SK-MEL-5 (cell line): ENCODE measurements around the gene SIGLEC11. TPM values are rescaled to one million over a fixed set of nuclear protein-coding genes. Genes with fewer than 3 reads are reported as not detected.
"Not testable (repeated sequence)": the region's sequence is repeated elsewhere in the genome, so short reads cannot be mapped to it uniquely, and the experiment has no call there.

Experiments used
- DNase-seq: peaks from one replicate; pipeline ENCODE4 v3.0.0-alpha.2; 2016; ENCODE audit warnings: low read depth, low spot score
- in situ Hi-C: cut with HindIII; loops from 2 replicates; pipeline ENCODE4 v1.10.0; 2016; ENCODE audit warnings: low sequenced_read_pairs, high pct_unique_total_duplicates, low pct_unique_long_range_greater_than_20kb
- polyA plus RNA-seq, 2 experiments: library from polyadenylated mRNA; depleted of rRNA; stranded (reverse); fragments of >200 nt; gene quantifications; 2 replicates each; pipeline ENCODE4 v1.2.3, GENCODE V29; 2015
- total RNA-seq: library from RNA; depleted of rRNA; stranded (reverse); fragments of >200 nt; shearing (Covaris generic); gene quantifications from 2 replicates; pipeline ENCODE4 v1.2.3, GENCODE V29; 2014; rRNA removed

Gene SIGLEC11, protein sequence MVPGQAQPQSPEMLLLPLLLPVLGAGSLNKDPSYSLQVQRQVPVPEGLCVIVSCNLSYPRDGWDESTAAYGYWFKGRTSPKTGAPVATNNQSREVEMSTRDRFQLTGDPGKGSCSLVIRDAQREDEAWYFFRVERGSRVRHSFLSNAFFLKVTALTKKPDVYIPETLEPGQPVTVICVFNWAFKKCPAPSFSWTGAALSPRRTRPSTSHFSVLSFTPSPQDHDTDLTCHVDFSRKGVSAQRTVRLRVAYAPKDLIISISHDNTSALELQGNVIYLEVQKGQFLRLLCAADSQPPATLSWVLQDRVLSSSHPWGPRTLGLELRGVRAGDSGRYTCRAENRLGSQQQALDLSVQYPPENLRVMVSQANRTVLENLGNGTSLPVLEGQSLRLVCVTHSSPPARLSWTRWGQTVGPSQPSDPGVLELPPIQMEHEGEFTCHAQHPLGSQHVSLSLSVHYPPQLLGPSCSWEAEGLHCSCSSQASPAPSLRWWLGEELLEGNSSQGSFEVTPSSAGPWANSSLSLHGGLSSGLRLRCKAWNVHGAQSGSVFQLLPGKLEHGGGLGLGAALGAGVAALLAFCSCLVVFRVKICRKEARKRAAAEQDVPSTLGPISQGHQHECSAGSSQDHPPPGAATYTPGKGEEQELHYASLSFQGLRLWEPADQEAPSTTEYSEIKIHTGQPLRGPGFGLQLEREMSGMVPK
- total RNA-seq, result not detected in 2 replicates
- not detected in 2 replicates for polyA plus RNA-seq (2015; cell fraction: cytosol; rRNA removed)
- not detected in 2 replicates for polyA plus RNA-seq (2015; cell fraction: nucleus; rRNA removed)

- in situ Hi-C loops, result not testable (repeated sequence)
Observed at GRCh38 chr19:49960980-49961379, at the start of gene SIGLEC11. Gene SIGLEC11 (minus strand): TSS chr19:49961172. CDS start chr19:49961081, 91 bp downstream.

DNA sequence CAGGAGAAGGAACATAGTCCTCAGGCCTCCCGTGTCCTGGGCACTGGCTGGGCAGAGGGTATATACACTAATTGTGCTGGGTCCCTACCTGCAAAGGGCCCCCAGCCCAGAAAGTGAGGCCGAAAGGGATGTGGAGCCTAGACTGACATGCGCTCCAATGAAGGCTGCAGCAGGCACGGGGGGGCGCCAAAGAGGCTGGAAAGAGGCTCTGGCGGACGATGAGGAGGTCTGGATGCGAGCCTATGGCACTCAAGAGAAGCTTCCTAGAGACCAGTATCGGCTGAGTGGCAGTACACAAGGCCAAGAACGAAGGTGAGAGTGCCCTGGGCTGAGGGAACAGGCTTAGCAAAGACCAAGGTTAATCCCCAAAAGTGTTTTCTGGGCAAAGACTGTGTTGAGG lies 47.6 kb upstream of the SIGLEC11 start:
- DNase-seq, result peak; percentile 57
- in situ Hi-C loops, result no loop called here

More at GRCh38 chr19:49960980-49961379, at the start of gene SIGLEC11:
- DNase-seq, result not testable (repeated sequence)

DNA sequence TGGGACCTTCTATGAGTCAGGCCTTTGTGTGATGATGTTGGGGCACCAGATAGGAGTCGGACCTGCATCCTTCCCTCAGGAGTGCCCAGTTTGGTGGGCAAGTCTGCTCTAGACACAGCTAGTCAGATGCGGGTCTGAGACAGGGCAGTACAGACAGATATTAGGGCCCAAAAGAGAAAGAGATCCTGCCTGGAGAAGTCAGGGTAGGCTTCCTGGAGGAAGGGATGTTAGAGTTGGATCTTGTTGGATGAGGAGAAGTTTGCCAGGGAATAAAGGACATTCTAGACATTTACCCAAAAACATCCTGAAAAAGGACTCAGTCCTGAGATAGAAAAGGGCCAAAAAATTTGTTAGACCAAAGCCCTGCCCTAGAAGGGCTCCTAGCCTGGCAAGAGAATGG lies 47.0 kb upstream of the SIGLEC11 start:
- no peak for DNase-seq
- in situ Hi-C loops, result no loop called here

DNA sequence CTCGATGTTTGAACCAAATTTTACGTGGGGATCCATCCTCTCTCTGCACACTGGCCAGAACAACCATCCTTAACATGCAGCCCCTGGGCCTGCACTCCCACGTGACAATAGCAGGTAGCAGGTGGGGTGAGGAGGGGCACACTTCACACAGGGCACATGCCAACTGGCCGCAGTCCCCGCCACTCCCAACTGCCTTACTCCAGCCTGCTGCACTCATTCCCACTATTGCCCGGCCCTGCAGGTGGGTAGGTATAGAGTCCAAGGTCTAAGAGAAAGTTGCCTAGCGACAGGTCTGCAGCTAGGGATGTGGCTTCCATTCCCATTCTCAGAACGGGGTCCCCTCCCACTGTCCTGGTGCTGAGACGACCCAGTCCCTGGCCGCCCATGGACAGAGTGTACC lies 46.2 kb upstream of the SIGLEC11 start:
- DNase-seq, result no peak
- in situ Hi-C loops, result no loop called here

- in situ Hi-C loops, result no loop called here
- DNase-seq, result no peak
Observed at GRCh38 chr19:50005428-50005827, 44.5 kb upstream of the SIGLEC11 start.

DNA sequence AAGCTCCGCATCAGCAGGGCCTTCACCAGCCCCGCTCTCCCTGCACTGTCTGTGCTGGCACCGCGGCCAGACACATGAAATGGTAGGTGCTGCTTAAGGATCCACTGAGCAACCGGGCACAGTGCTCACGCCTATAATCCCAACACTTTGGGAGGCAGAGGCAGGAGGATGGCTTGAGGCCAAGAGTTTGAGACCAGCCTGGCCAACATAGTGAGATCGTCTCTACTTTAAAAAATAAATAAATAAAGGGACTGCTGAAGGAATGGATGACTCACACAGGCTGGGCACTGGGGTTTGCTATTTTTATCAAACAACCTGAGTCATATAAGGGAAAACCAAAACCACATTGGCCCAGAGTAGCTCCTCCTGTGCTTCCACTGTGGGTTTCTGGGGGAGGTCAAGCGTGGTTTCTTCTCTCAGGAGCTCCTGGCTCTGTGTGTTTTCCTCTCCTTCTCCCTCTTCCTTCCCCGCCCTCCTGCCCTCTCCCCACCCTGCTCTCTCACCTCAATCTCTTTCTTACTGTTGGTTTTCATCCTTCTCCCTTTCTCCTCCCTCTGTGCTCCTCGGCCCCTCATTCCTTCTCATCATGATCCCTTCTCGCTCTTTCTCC lies 42.9 kb upstream of the SIGLEC11 start:
- in situ Hi-C loops, result no loop called here
- peak; percentile 34 for DNase-seq

DNA sequence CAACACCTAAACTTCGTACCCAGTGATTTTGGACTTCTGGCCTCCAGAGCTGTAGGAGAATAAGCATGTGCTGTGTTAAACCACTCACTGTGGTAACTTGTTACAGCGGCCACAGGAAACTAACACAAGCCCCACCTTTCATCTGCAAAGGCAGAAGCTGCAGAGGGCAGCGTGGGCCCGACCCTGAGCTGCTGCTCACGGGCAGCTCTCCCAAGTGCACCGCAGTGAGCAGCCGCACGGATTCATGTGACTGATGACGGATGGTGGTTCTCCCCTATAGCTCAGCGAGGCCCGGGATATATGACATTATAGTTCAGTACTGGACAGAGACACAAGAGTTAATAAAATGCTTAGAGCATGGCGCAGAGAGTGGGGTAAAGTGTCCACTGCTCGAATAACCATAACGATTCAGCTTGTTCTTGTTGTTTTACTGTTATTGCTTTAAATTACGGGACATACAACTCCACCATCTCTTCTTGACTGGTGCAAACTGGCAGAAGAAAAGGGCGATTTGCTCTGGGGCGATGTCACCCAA lies 42.3 kb upstream of the SIGLEC11 start:
- in situ Hi-C loops, result no loop called here
- no peak for DNase-seq

DNA sequence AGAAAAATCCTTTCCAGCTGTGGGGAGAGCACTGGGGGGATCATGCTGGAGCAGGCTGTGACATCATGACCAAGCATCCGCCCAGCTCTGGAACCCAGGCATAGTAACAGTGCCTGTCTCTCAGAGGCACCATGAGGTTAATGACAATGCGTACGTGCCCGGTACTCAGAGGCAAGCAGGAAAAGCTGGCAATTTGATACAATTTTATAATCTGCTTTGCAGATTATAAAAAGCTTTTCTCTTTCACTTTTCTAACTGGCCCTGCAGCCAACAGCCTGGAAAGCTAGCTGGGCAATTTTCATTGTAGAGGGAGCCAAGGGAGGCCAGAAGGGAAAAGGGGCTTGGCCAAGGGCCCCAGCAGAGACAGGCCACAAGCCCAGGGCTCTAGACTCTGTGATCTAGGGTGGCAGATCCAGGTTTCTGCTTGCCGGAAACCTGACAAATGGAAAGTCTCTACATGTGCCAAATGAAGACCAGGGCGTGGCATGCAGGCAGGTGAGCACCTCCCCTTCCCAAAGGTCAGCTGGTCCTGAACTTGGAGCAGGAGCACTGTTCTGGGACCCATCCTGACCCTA lies 41.5 kb upstream of the SIGLEC11 start:
- in situ Hi-C loops, result no loop called here
- DNase-seq, result no peak

- no peak for DNase-seq
- in situ Hi-C loops, result no loop called here
Observed at GRCh38 chr19:50001775-50002174, 40.8 kb upstream of the SIGLEC11 start.

- in situ Hi-C loops, result no loop called here
- DNase-seq, result no peak
Observed at GRCh38 chr19:50000841-50001557, 40.0 kb upstream of the SIGLEC11 start.

- no peak for DNase-seq
- in situ Hi-C loops, result no loop called here
Observed at GRCh38 chr19:50000038-50000840, 39.3 kb upstream of the SIGLEC11 start.

DNA sequence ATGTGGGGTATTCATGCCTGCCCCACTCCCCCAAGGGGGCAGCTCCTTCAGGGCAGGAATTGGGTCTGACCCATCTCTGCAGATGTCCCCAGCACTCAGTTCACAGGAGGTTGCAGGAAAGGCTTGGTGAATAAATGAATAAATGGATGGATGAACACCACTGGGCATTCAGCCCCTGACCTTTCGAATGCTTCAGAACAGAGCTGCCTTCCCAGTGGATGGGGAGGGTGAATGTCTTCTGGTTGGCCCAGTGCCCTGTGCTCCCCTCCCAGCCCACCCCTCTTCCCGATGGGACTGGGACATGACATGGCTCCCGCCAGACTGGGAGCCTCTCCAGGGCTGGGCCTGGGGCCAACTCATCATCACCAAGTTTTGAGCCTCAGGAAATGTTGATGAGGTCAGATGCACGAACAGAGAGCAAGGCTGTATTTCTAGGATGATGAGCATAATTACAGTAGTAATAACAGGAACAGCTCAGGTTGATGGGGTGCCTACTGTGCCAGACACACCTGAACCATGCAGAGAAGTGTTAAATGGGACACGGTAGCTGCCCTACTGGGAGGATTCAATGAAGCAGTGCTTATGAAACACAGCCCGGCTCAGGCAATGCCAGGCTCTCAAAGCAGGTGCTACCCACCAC lies 38.5 kb upstream of the SIGLEC11 start:
- in situ Hi-C loops, result no loop called here
- no peak for DNase-seq

GRCh38 chr19:49997709-49998108 lies 36.7 kb upstream of the SIGLEC11 start:
- DNase-seq, result peak; percentile 81

GRCh38 chr19:49988433-49988832 lies 27.5 kb upstream of the SIGLEC11 start:
- in situ Hi-C loops, result no loop called here
- no peak for DNase-seq

More at GRCh38 chr19:49997709-49998108, 36.7 kb upstream of the SIGLEC11 start:
- in situ Hi-C loops, result no loop called here

GRCh38 chr19:49988007-49988406 lies 27.0 kb upstream of the SIGLEC11 start:
- in situ Hi-C loops, result no loop called here
- no peak for DNase-seq

GRCh38 chr19:49987159-49987698 lies 26.3 kb upstream of the SIGLEC11 start:
- in situ Hi-C loops, result no loop called here
- peak; percentile 86 for DNase-seq
